Measurements from ENCODE around the gene WDR7.

The WDR7 gene

GRCh38 chr18:56807901-56808300 lies 156.7 kb downstream of the WDR7 start:
- no peak for TF ChIP-seq CTCF (IDR thresholded peaks at IDR 0.05; ENCODE audit: insufficient read depth, low read depth, low read length, missing control alignments)
- no peak for DNase-seq (ENCODE audit: low read depth)
- no peak overlapping the region for H3K4me3 ChIP-seq (ENCODE audit: low read depth, low read length)

- no peak for DNase-seq (ENCODE audit: low read depth)
- TF ChIP-seq CTCF (IDR thresholded peaks at IDR 0.05; ENCODE audit: insufficient read depth, low read depth, low read length, missing control alignments), result no peak
These were observed 161.5 kb downstream of the WDR7 start for GRCh38 chr18:56812674-56813073.

GRCh38 chr18:56815926-56816325 lies 164.8 kb downstream of the WDR7 start:
- DNase-seq (ENCODE audit: low read depth), result no peak
- TF ChIP-seq CTCF (IDR thresholded peaks at IDR 0.05; ENCODE audit: insufficient read depth, low read depth, low read length, missing control alignments), result no peak
- no peak overlapping the region for H3K4me3 ChIP-seq (ENCODE audit: low read depth, low read length)

More at GRCh38 chr18:56812674-56813073, 161.5 kb downstream of the WDR7 start:
- H3K4me3 ChIP-seq (ENCODE audit: low read depth, low read length), result no peak overlapping the region

GRCh38 chr18:56823986-56824565 lies 172.9 kb downstream of the WDR7 start:
- TF ChIP-seq CTCF (IDR thresholded peaks at IDR 0.05; ENCODE audit: insufficient read depth, low read depth, low read length, missing control alignments), result no peak
- DNase-seq (ENCODE audit: low read depth), result no peak
- no peak overlapping the region for H3K4me3 ChIP-seq (ENCODE audit: low read depth, low read length)

GRCh38 chr18:56825321-56825720 lies 174.2 kb downstream of the WDR7 start:
- no peak overlapping the region for H3K4me3 ChIP-seq (ENCODE audit: low read depth, low read length)
- no peak for TF ChIP-seq CTCF (IDR thresholded peaks at IDR 0.05; ENCODE audit: insufficient read depth, low read depth, low read length, missing control alignments)
- no peak for DNase-seq (ENCODE audit: low read depth)

- TF ChIP-seq CTCF (IDR thresholded peaks at IDR 0.05; ENCODE audit: insufficient read depth, low read depth, low read length, missing control alignments), result no peak
- no peak for DNase-seq (ENCODE audit: low read depth)
- H3K4me3 ChIP-seq (ENCODE audit: low read depth, low read length), result no peak overlapping the region
These were observed 174.7 kb downstream of the WDR7 start for GRCh38 chr18:56825878-56826277.

GRCh38 chr18:56831988-56832387 lies 180.8 kb downstream of the WDR7 start:
- DNase-seq (ENCODE audit: low read depth), result no peak
- no peak overlapping the region for H3K4me3 ChIP-seq (ENCODE audit: low read depth, low read length)
- TF ChIP-seq CTCF (IDR thresholded peaks at IDR 0.05; ENCODE audit: insufficient read depth, low read depth, low read length, missing control alignments), result no peak
